ENCODE measurements around the gene IKZF1.

GRCh38 chr7:50352282-50352681 lies 47.8 kb downstream of the IKZF1 start:
- TF ChIP-seq CTCF (IDR thresholded peaks at IDR 0.05; ENCODE audit: low read length) (no peak), EZH2phosphoT487 (IDR thresholded peaks at IDR 0.05; ENCODE audit: low read length) (no peak), EZH2 (optimal IDR thresholded peaks at IDR 0.05; ENCODE audit: low read depth, low read length) (no peak)

Data from MM.1S (cell line).